ENCODE results near the gene OGDHL. TPM values are rescaled to one million over a fixed set of nuclear protein-coding genes. Genes with fewer than 3 reads are reported as not detected.
A peak's percentile ranks its signal among the peaks of the same experiment; 100 is the strongest.

Gene OGDHL
- total and polyA plus RNA-seq, 9 of the 15 experiments (the other 6 are each of a cell fraction or from before 2014, with no cell fraction given), result 0.01 to 1.8 (median 0.91) TPM

DNA sequence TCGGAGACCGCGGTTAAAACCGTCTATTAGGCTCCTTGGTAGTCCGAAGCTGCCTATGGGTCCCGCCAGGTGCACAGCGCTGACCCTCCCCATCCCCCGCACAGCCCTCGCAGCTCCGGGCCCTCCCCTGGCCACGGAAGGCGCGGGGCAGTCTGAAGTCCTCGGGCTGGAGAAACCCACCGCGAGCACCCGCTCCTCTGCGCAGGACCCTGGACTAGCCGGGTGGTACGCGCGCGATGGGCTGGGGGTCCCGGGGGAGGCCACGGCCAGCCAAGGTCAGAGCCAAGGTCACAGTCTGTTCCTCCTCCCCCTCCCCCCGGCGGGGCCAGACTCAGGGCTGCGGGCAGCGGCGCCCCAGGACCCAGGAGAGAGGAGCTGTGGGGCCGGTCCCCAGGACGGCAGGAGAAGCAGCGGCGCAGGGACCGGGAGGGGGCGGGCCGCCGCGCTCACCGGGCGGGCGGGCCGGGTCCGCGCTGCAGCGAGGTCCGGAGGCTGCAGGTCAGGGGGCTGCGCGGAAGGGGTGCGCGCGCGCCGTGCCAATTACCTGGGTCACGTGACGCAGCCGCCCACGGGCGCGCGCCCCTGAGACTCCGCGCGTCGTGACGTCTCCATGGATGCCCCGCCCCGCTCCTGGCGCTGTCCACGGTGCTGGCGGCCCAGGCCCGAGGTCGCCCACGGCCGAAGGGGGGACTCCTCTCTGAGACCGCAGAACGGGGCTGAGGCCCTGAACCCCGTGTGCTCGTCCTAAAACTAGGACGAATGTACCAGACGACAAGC is at the start of gene OGDHL (continued):
- TF ChIP-seq, protein P1, sequence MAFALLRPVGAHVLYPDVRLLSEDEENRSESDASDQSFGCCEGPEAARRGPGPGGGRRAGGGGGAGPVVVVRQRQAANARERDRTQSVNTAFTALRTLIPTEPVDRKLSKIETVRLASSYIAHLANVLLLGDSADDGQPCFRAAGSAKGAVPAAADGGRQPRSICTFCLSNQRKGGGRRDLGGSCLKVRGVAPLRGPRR (CRISPR knock-in tag; IDR thresholded peaks at IDR 0.05), result no peak
- TF ChIP-seq FOXK1 (CRISPR knock-in tag; IDR thresholded peaks at IDR 0.05; ENCODE audit: borderline replicate concordance) (no peak), KLF13 (tag; IDR thresholded peaks at IDR 0.05; ENCODE audit: borderline replicate concordance, low read depth) (peak; percentile 56; the same call in 1 of the 2 replicates), ZNF121 (CRISPR knock-in tag; conservative IDR thresholded peaks at IDR 0.05) (no peak; the same call in 1 of the 2 replicates), ZNF79 (CRISPR knock-in tag; IDR thresholded peaks at IDR 0.05; ENCODE audit: low read depth) (no peak), KLF1 (tag; IDR thresholded peaks at IDR 0.05) (no peak), ZNF324 (CRISPR knock-in tag; IDR thresholded peaks at IDR 0.05) (no peak), ZNF584 (CRISPR knock-in tag; IDR thresholded peaks at IDR 0.05; ENCODE audit: low read depth) (peak; percentile 60; the same call in 1 of the 2 replicates), NCOA6 (IDR thresholded peaks at IDR 0.05) (peak; percentile 57; the same call in 1 of the 2 replicates), ZNF12 (CRISPR knock-in tag; IDR thresholded peaks at IDR 0.05) (0 out of 2 replicates have a peak, but pooled peaks have one; percentile 8), FIP1L1 (IDR thresholded peaks at IDR 0.05; ENCODE audit: low read depth, low read length, poor library complexity, severe bottlenecking) (peak; percentile 55), STAG1 (CRISPR knock-in tag; IDR thresholded peaks at IDR 0.05; ENCODE audit: borderline replicate concordance) (peak; percentile 34; the same call in 1 of the 2 replicates), FOXP1 (CRISPR knock-in tag; IDR thresholded peaks at IDR 0.05) (peak; percentile 95), ATF1 (CRISPR knock-in tag; IDR thresholded peaks at IDR 0.05) (peak; percentile 75), ATF1 (tag; IDR thresholded peaks at IDR 0.05) (peak; percentile 93), CEBPB (tag; IDR thresholded peaks at IDR 0.05) (no peak)
- TF ChIP-seq, protein P2, sequence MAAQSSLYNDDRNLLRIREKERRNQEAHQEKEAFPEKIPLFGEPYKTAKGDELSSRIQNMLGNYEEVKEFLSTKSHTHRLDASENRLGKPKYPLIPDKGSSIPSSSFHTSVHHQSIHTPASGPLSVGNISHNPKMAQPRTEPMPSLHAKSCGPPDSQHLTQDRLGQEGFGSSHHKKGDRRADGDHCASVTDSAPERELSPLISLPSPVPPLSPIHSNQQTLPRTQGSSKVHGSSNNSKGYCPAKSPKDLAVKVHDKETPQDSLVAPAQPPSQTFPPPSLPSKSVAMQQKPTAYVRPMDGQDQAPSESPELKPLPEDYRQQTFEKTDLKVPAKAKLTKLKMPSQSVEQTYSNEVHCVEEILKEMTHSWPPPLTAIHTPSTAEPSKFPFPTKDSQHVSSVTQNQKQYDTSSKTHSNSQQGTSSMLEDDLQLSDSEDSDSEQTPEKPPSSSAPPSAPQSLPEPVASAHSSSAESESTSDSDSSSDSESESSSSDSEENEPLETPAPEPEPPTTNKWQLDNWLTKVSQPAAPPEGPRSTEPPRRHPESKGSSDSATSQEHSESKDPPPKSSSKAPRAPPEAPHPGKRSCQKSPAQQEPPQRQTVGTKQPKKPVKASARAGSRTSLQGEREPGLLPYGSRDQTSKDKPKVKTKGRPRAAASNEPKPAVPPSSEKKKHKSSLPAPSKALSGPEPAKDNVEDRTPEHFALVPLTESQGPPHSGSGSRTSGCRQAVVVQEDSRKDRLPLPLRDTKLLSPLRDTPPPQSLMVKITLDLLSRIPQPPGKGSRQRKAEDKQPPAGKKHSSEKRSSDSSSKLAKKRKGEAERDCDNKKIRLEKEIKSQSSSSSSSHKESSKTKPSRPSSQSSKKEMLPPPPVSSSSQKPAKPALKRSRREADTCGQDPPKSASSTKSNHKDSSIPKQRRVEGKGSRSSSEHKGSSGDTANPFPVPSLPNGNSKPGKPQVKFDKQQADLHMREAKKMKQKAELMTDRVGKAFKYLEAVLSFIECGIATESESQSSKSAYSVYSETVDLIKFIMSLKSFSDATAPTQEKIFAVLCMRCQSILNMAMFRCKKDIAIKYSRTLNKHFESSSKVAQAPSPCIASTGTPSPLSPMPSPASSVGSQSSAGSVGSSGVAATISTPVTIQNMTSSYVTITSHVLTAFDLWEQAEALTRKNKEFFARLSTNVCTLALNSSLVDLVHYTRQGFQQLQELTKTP (IDR thresholded peaks at IDR 0.05; ENCODE audit: low read depth in 1 of 2, partially characterized antibody in 2 of 2), result peak in 1 of 2 experiments; percentile 92
- TF ChIP-seq, protein P3, sequence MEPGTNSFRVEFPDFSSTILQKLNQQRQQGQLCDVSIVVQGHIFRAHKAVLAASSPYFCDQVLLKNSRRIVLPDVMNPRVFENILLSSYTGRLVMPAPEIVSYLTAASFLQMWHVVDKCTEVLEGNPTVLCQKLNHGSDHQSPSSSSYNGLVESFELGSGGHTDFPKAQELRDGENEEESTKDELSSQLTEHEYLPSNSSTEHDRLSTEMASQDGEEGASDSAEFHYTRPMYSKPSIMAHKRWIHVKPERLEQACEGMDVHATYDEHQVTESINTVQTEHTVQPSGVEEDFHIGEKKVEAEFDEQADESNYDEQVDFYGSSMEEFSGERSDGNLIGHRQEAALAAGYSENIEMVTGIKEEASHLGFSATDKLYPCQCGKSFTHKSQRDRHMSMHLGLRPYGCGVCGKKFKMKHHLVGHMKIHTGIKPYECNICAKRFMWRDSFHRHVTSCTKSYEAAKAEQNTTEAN (CRISPR knock-in tag; IDR thresholded peaks at IDR 0.05), result 0 out of 2 replicates have a peak, but pooled peaks have one; percentile 60
- TF ChIP-seq, protein P4, sequence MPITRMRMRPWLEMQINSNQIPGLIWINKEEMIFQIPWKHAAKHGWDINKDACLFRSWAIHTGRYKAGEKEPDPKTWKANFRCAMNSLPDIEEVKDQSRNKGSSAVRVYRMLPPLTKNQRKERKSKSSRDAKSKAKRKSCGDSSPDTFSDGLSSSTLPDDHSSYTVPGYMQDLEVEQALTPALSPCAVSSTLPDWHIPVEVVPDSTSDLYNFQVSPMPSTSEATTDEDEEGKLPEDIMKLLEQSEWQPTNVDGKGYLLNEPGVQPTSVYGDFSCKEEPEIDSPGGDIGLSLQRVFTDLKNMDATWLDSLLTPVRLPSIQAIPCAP (CRISPR knock-in tag; IDR thresholded peaks at IDR 0.05; ENCODE audit: borderline replicate concordance), result peak; percentile 81; the same call in 1 of the 2 replicates

Data from K562 (cell line).